Measurements from ENCODE around the gene NID1. TPM values are rescaled to one million over a fixed set of nuclear protein-coding genes. Genes with fewer than 3 reads are reported as not detected.

Gene NID1
- polyA plus RNA-seq, 1 donor from 2014 or later, result 0.04 TPM

GRCh38 chr1:236024641-236025040, 40.2 kb downstream of the NID1 start:
- no peaks in the 10 kb centered on the region for H3K9me2 ChIP-seq (ENCODE audit: insufficient read depth, low read length)
- no peaks in the 10 kb centered on the region for H4K20me1 ChIP-seq (ENCODE audit: insufficient read depth)
- no peak overlapping the region for H2AFZ ChIP-seq (ENCODE audit: low read depth, low read length)
- H3K4me2 ChIP-seq (ENCODE audit: low read length), result no peak overlapping the region
- no peaks in the 10 kb centered on the region for H3K9me3 ChIP-seq (ENCODE audit: low read length)
- H3K4me3 ChIP-seq (ENCODE audit: low read length), result no peak overlapping the region
- no peaks in the 10 kb centered on the region for H3K27me3 ChIP-seq (ENCODE audit: insufficient read depth, low read depth, low read length)
- TF ChIP-seq EP300 (conservative IDR thresholded peaks at IDR 0.05; ENCODE audit: poor library complexity, severe bottlenecking), result no peak
- no peak for TF ChIP-seq REST (IDR thresholded peaks at IDR 0.05; ENCODE audit: borderline replicate concordance)
- no peak for TF ChIP-seq RAD21 (conservative IDR thresholded peaks at IDR 0.05)
- H3F3A ChIP-seq (ENCODE audit: insufficient read depth, low read length, poor library complexity, severe bottlenecking), result no peaks in the 10 kb centered on the region
- H3K27ac ChIP-seq (ENCODE audit: low read length), result no peak overlapping the region
- no peaks in the 10 kb centered on the region for H3K79me2 ChIP-seq (replicated peaks; ENCODE audit: insufficient read depth, low read length)
- H3K9ac ChIP-seq (ENCODE audit: low read length), result no peak overlapping the region
- no peaks in the 10 kb centered on the region for H3K36me3 ChIP-seq (ENCODE audit: insufficient read depth, low read length)

GRCh38 chr1:236023926-236024565, 40.8 kb downstream of the NID1 start:
- Histone ChIP-seq H2AFZ (ENCODE audit: low read depth, low read length) (no peak overlapping the region), H3F3A (ENCODE audit: insufficient read depth, low read length, poor library complexity, severe bottlenecking) (no peaks in the 10 kb centered on the region), H3K27me3 (ENCODE audit: insufficient read depth, low read depth, low read length) (no peaks in the 10 kb centered on the region), H3K79me2 (replicated peaks; ENCODE audit: insufficient read depth, low read length) (no peaks in the 10 kb centered on the region), H3K36me3 (ENCODE audit: insufficient read depth, low read length) (no peaks in the 10 kb centered on the region), H3K4me3 (ENCODE audit: low read length) (no peak overlapping the region), H3K27ac (ENCODE audit: low read length) (no peak overlapping the region), H3K4me2 (ENCODE audit: low read length) (no peak overlapping the region), H3K9me3 (ENCODE audit: low read length) (no peaks in the 10 kb centered on the region), H3K9ac (ENCODE audit: low read length) (no peak overlapping the region), H4K20me1 (ENCODE audit: insufficient read depth) (no peaks in the 10 kb centered on the region), H3K9me2 (ENCODE audit: insufficient read depth, low read length) (no peaks in the 10 kb centered on the region)
- TF ChIP-seq MXI1 (conservative IDR thresholded peaks at IDR 0.05; ENCODE audit: poor library complexity, severe bottlenecking), result no peak
- no peak for TF ChIP-seq TAF1 (IDR thresholded peaks at IDR 0.05; ENCODE audit: low read depth)
- no peak for TF ChIP-seq POLR2AphosphoS5 (IDR thresholded peaks at IDR 0.05)
- no peak for TF ChIP-seq CTCF (IDR thresholded peaks at IDR 0.05; ENCODE audit: poor library complexity, severe bottlenecking)
- no peak for TF ChIP-seq RAD21 (conservative IDR thresholded peaks at IDR 0.05)
- TF ChIP-seq EP300 (conservative IDR thresholded peaks at IDR 0.05; ENCODE audit: poor library complexity, severe bottlenecking), result no peak
- no peak for TF ChIP-seq REST (IDR thresholded peaks at IDR 0.05; ENCODE audit: borderline replicate concordance)
- TF ChIP-seq EZH2 (IDR thresholded peaks at IDR 0.05; ENCODE audit: borderline replicate concordance, insufficient read depth, low read length, poor library complexity, severe bottlenecking), result no peak
- no peak for TF ChIP-seq SMC3 (conservative IDR thresholded peaks at IDR 0.05; ENCODE audit: poor library complexity)
